DND-41 (cell line): Measurements from ENCODE around the gene SLC25A25.
"Not testable (repeated sequence)": the region's sequence is repeated elsewhere in the genome, so short reads cannot be mapped to it uniquely, and the experiment has no call there.

Source experiments
- ATAC-seq: fragments of 200-7000 bp; cut with Tn5 transposase; 3 replicates; pipeline ENCODE4 v1.9.1; 2021; ENCODE audit warnings: low read depth; ENCODE audit not compliant: insufficient read depth
- DNase-seq: peaks from one replicate; pipeline ENCODE4 v3.0.0-alpha.2; 2020
- H2AFZ ChIP-seq: 2 replicates; pipeline ENCODE4 v1.6.0; 2012; ENCODE audit warnings: low read depth, low read length
- H3K27ac ChIP-seq: 2 replicates; pipeline ENCODE4 v1.5.1; 2012; ENCODE audit warnings: low read length, inconsistent platforms
- H3K27me3 ChIP-seq: fragments of 200-600 bp; sonication (generic); 2 replicates; pipeline ENCODE4 v1.6.0; 2012; ENCODE audit warnings: low read length, mild to moderate bottlenecking, inconsistent platforms; ENCODE audit not compliant: insufficient read depth, poor library complexity
- H3K36me3 ChIP-seq: 2 replicates; pipeline ENCODE4 v1.5.1; 2012; ENCODE audit warnings: low read length, inconsistent platforms; ENCODE audit not compliant: insufficient read depth
- H3K4me1 ChIP-seq: 2 replicates; pipeline ENCODE4 v1.5.1; 2012; ENCODE audit warnings: mild to moderate bottlenecking, low read length; ENCODE audit not compliant: insufficient read depth
- H3K4me2 ChIP-seq: 2 replicates; pipeline ENCODE4 v1.6.0; 2012; ENCODE audit warnings: mild to moderate bottlenecking, moderate library complexity, low read length, inconsistent platforms; ENCODE audit not compliant: insufficient read depth
- H3K4me3 ChIP-seq, 2 experiments: fragments of 200-600 bp in 1 of 2; shearing (Covaris generic) in 1 of 2; 2 replicates each; pipeline ENCODE4 v1.5.1; 2012 to 2016; ENCODE audit warnings: inconsistent platforms in 2 of 2, low read length in 2 of 2, mild to moderate bottlenecking in 2 of 2, low read depth in 1 of 2, moderate library complexity in 1 of 2
- H3K79me2 ChIP-seq: 2 replicates; pipeline ENCODE4 v1.6.0; 2012; ENCODE audit warnings: low read length, inconsistent platforms; ENCODE audit not compliant: insufficient read depth
- H3K9ac ChIP-seq: 2 replicates; pipeline ENCODE4 v1.6.0; 2012; ENCODE audit warnings: low read depth, mild to moderate bottlenecking, inconsistent platforms, low read length, moderate library complexity
- H3K9me3 ChIP-seq: 2 replicates; pipeline ENCODE4 v1.5.1; 2012; ENCODE audit warnings: low read length, moderate library complexity, mild to moderate bottlenecking, inconsistent platforms; ENCODE audit not compliant: insufficient read depth, severe bottlenecking
- H4K20me1 ChIP-seq: 2 replicates; pipeline ENCODE4 v1.6.0; 2012; ENCODE audit warnings: low read length; ENCODE audit not compliant: insufficient read depth
- CTCF ChIP-seq: IDR thresholded peaks from 2 replicates; pipeline ENCODE4 v1.5.1; 2012; ENCODE audit warnings: borderline replicate concordance, low read length, moderate library complexity, mild to moderate bottlenecking; ENCODE audit not compliant: poor library complexity, severe bottlenecking; ENCODE audit errors: extremely low read depth
- EZH2 ChIP-seq: IDR thresholded peaks from 3 replicates; pipeline ENCODE4 v1.6.1; 2012; ENCODE audit warnings: borderline replicate concordance, low read depth, mild to moderate bottlenecking, moderate library complexity, low read length, inconsistent platforms; ENCODE audit not compliant: severe bottlenecking

SLC25A25 gene

GRCh38 chr9:128043467-128043868, 24.6 kb upstream of the SLC25A25 start:
- H3K27ac ChIP-seq: no peak overlapping the region
- H3K79me2 ChIP-seq: no peaks in the 10 kb centered on the region
- no peak for ATAC-seq
- H3K4me3 ChIP-seq: no peak overlapping the region
- TF ChIP-seq EZH2 (no peak), CTCF (no peak)
- H3K9ac ChIP-seq: no peak overlapping the region
- H3K9me3 ChIP-seq: no peaks in the 10 kb centered on the region
- no peaks in the 10 kb centered on the region for H3K27me3 ChIP-seq
- no peaks in the 10 kb centered on the region for H3K4me1 ChIP-seq
- no peaks in the 10 kb centered on the region for H4K20me1 ChIP-seq
- no peaks in the 10 kb centered on the region for H3K36me3 ChIP-seq
- H2AFZ ChIP-seq: no peak overlapping the region
- H3K4me2 ChIP-seq: no peak overlapping the region
- DNase-seq: no peak

GRCh38 chr9:128045409-128045808, 22.6 kb upstream of the SLC25A25 start:
- H2AFZ ChIP-seq, ATAC-seq, H3K4me1 ChIP-seq, H4K20me1 ChIP-seq, H3K27ac ChIP-seq, H3K4me2 ChIP-seq, H3K27me3 ChIP-seq, DNase-seq, H3K36me3 ChIP-seq, H3K79me2 ChIP-seq, H3K9me3 ChIP-seq, H3K9ac ChIP-seq, H3K4me3 ChIP-seq: not testable (repeated sequence)

DNA sequence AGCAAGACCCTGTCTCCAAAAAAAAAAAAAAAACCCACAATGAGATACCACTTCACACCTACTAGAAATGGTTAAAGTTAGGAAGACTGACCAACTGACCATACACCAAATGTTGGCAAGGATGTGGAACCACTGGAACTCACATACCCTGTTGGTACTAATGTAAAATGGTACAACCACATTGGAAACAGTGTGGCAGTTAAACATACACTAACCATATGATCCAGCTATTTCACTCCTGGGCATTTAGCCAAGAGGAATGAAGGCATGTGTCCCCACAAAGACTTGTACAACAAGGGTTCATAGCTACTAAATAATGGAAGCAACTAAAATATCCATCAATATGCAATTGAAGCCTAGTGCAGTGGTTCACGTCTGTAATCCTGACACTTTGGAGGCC, 22.2 kb upstream of the SLC25A25 start:
- Histone ChIP-seq H4K20me1 (no peaks in the 10 kb centered on the region), H3K27ac (no peak overlapping the region), H2AFZ (no peak overlapping the region), H3K9me3 (no peaks in the 10 kb centered on the region), H3K4me3 (no peak overlapping the region), H3K79me2 (no peaks in the 10 kb centered on the region), H3K27me3 (no peaks in the 10 kb centered on the region), H3K9ac (no peak overlapping the region), H3K4me1 (no peaks in the 10 kb centered on the region), H3K4me2 (no peak overlapping the region), H3K36me3 (no peaks in the 10 kb centered on the region)
- DNase-seq (no peak), ATAC-seq (no peak)
- TF ChIP-seq EZH2 (no peak), CTCF (no peak)

GRCh38 chr9:128047231-128047630, 20.8 kb upstream of the SLC25A25 start:
- DNase-seq: no peak
- ATAC-seq: no peak
- H3K27ac ChIP-seq: no peak overlapping the region
- H4K20me1 ChIP-seq: no peaks in the 10 kb centered on the region
- H3K4me2 ChIP-seq: no peak overlapping the region
- H2AFZ ChIP-seq: no peak overlapping the region
- H3K9me3 ChIP-seq: no peaks in the 10 kb centered on the region
- no peaks in the 10 kb centered on the region for H3K36me3 ChIP-seq
- H3K79me2 ChIP-seq: no peaks in the 10 kb centered on the region
- no peaks in the 10 kb centered on the region for H3K4me1 ChIP-seq
- no peak for TF ChIP-seq CTCF
- TF ChIP-seq EZH2: no peak
- no peak overlapping the region for H3K4me3 ChIP-seq
- H3K9ac ChIP-seq: no peak overlapping the region
- no peaks in the 10 kb centered on the region for H3K27me3 ChIP-seq
